Mucosa of stomach (tissue), 1 donor: Measurements from ENCODE around the gene COMMD6.

Experiments
- H3K27me3 ChIP-seq: one replicate; pipeline ENCODE4 v1.7.0; 2013; ENCODE audit warnings: mild to moderate bottlenecking, low read length; ENCODE audit not compliant: control insufficient read depth, insufficient read depth
- H3K36me3 ChIP-seq: one replicate; pipeline ENCODE4 v1.7.0; 2013; ENCODE audit warnings: low read length; ENCODE audit not compliant: control insufficient read depth, insufficient read depth
- H3K4me1 ChIP-seq: one replicate; pipeline ENCODE4 v1.7.0; 2013; ENCODE audit warnings: mild to moderate bottlenecking, low read length; ENCODE audit not compliant: control insufficient read depth, insufficient read depth
- H3K4me3 ChIP-seq: one replicate; pipeline ENCODE4 v1.7.0; 2013; ENCODE audit warnings: low read length
- H3K9ac ChIP-seq: one replicate; pipeline ENCODE4 v1.7.0; 2013; ENCODE audit warnings: mild to moderate bottlenecking, low read length, moderate library complexity
- H3K9me3 ChIP-seq: one replicate; pipeline ENCODE4 v1.7.0; 2013; ENCODE audit warnings: mild to moderate bottlenecking, low read length, moderate library complexity; ENCODE audit not compliant: control insufficient read depth
- donor health status: Pancreatic carcinoma.

The COMMD6 gene

GRCh38 chr13:75537401-75538365 is at the start of gene COMMD6:
TSS of gene COMMD6 (minus strand) at chr13:75537841. CDS start at chr13:75537805, 36 bp downstream.
- H3K36me3 ChIP-seq, result no peaks in the 10 kb centered on the region
- H3K4me3 ChIP-seq, result peak within 1 kb of the TSS; percentile 93
- H3K4me1 ChIP-seq, result peaks cover 4% of the 10 kb centered on the region
- peak within 1 kb of the TSS; percentile 84 for H3K9ac ChIP-seq
- no peaks in the 10 kb centered on the region for H3K9me3 ChIP-seq
- H3K27me3 ChIP-seq, result no peaks in the 10 kb centered on the region

- no peaks in the 10 kb centered on the region for H3K9me3 ChIP-seq
- H3K4me3 ChIP-seq, result no peak overlapping the region
- no peak overlapping the region for H3K9ac ChIP-seq
- no peaks in the 10 kb centered on the region for H3K27me3 ChIP-seq
- no peaks in the 10 kb centered on the region for H3K4me1 ChIP-seq
- no peaks in the 10 kb centered on the region for H3K36me3 ChIP-seq
Measured at GRCh38 chr13:75585153-75585552, 47.5 kb upstream of the COMMD6 start.

GRCh38 chr13:75583091-75583490 is 45.5 kb upstream of the COMMD6 start:
- H3K4me3 ChIP-seq, result no peak overlapping the region
- no peaks in the 10 kb centered on the region for H3K9me3 ChIP-seq
- no peaks in the 10 kb centered on the region for H3K4me1 ChIP-seq
- H3K9ac ChIP-seq, result no peak overlapping the region
- H3K27me3 ChIP-seq, result no peaks in the 10 kb centered on the region
- no peaks in the 10 kb centered on the region for H3K36me3 ChIP-seq

- H3K4me3 ChIP-seq, result no peak overlapping the region
- H3K9me3 ChIP-seq, result no peaks in the 10 kb centered on the region
- no peaks in the 10 kb centered on the region for H3K36me3 ChIP-seq
- H3K4me1 ChIP-seq, result no peaks in the 10 kb centered on the region
- H3K27me3 ChIP-seq, result no peaks in the 10 kb centered on the region
- H3K9ac ChIP-seq, result no peak overlapping the region
Measured at GRCh38 chr13:75581874-75582640, 44.4 kb upstream of the COMMD6 start.

- Histone ChIP-seq H3K27me3 (no peaks in the 10 kb centered on the region), H3K9me3 (no peaks in the 10 kb centered on the region), H3K36me3 (no peaks in the 10 kb centered on the region), H3K4me3 (no peak overlapping the region), H3K4me1 (no peaks in the 10 kb centered on the region), H3K9ac (no peak overlapping the region)
Measured at GRCh38 chr13:75579529-75579928, 41.9 kb upstream of the COMMD6 start.

- no peaks in the 10 kb centered on the region for H3K9me3 ChIP-seq
- no peaks in the 10 kb centered on the region for H3K4me1 ChIP-seq
- H3K4me3 ChIP-seq, result no peak overlapping the region
- no peaks in the 10 kb centered on the region for H3K36me3 ChIP-seq
- H3K9ac ChIP-seq, result no peak overlapping the region
- no peaks in the 10 kb centered on the region for H3K27me3 ChIP-seq
Measured at GRCh38 chr13:75569576-75569975, 31.9 kb upstream of the COMMD6 start.

GRCh38 chr13:75566658-75567057 is 29.0 kb upstream of the COMMD6 start:
- H3K9ac ChIP-seq, result no peak overlapping the region

GRCh38 chr13:75558145-75558840 is 20.7 kb upstream of the COMMD6 start:
- Histone ChIP-seq H3K9me3 (no peaks in the 10 kb centered on the region), H3K4me3 (no peak overlapping the region), H3K9ac (no peak overlapping the region), H3K27me3 (no peaks in the 10 kb centered on the region), H3K36me3 (no peaks in the 10 kb centered on the region), H3K4me1 (no peaks in the 10 kb centered on the region)

More at GRCh38 chr13:75566658-75567057, 29.0 kb upstream of the COMMD6 start:
- no peaks in the 10 kb centered on the region for H3K27me3 ChIP-seq
- H3K4me3 ChIP-seq, result no peak overlapping the region
- no peaks in the 10 kb centered on the region for H3K9me3 ChIP-seq
- no peaks in the 10 kb centered on the region for H3K4me1 ChIP-seq
- no peaks in the 10 kb centered on the region for H3K36me3 ChIP-seq

- no peaks in the 10 kb centered on the region for H3K4me1 ChIP-seq
- no peak overlapping the region for H3K9ac ChIP-seq
- H3K36me3 ChIP-seq, result no peaks in the 10 kb centered on the region
- H3K9me3 ChIP-seq, result no peaks in the 10 kb centered on the region
- no peak overlapping the region for H3K4me3 ChIP-seq
- no peaks in the 10 kb centered on the region for H3K27me3 ChIP-seq
Measured at GRCh38 chr13:75556961-75557360, 19.3 kb upstream of the COMMD6 start.

GRCh38 chr13:75555836-75556235 is 18.2 kb upstream of the COMMD6 start:
- Histone ChIP-seq H3K4me3 (no peak overlapping the region), H3K9me3 (no peaks in the 10 kb centered on the region), H3K36me3 (no peaks in the 10 kb centered on the region), H3K4me1 (no peaks in the 10 kb centered on the region), H3K9ac (no peak overlapping the region), H3K27me3 (no peaks in the 10 kb centered on the region)

GRCh38 chr13:75554981-75555380 is 17.3 kb upstream of the COMMD6 start:
- H3K9ac ChIP-seq, result no peak overlapping the region
- H3K4me1 ChIP-seq, result no peaks in the 10 kb centered on the region
- H3K4me3 ChIP-seq, result no peak overlapping the region
- no peaks in the 10 kb centered on the region for H3K9me3 ChIP-seq
- no peaks in the 10 kb centered on the region for H3K36me3 ChIP-seq
- H3K27me3 ChIP-seq, result no peaks in the 10 kb centered on the region
